ENCODE results near the gene TRIM46.
A peak's percentile ranks its signal among the peaks of the same experiment; 100 is the strongest.

Gene TRIM46

DNA sequence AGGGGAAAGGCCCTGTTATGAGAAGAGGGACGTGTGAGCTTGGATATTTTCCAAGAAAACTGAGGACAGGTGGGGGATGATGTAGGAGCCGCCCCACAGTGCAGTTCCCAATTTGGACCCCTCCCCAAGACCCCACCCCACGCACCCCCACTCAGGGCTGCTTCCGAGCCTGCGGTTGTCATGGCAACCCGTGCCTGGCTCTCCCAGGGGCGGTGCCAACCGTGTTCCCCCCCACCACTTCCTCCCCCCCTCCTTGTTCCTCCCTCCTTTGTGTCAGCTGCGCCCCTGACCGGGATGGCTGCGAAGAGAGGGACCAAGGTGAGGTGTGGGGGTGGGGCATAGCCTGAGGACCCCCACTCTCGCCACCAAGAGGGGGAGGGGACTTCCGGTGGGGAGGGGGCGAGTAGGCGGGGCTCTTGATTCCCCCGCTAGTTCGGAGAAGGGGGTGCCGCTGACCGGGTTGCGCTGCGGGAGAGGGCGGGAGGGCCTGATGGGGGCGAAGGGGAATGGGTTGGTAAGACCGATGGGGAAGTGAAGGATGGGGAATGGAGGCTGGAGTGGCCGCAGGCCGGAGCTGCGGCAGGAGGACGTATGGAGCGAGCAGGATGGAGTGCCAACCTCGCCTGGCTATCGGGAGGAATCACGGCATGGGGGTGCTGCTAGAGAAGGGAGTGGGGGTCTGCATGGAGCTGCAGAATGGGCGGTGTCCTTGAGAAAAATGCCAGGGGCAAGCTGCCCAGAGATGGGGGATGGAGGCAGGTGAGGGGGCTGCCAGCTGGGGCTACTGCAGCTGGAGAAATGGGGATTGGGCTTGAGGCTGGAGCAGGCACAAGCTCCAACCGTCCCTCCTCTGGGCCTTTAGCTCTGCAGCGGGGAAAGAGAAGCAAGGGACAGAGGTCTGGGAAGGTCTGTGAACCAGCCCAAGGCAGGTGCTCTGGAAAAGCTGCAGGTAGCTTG is 953 bp downstream of the TRIM46 start:
- no peaks in the 10 kb centered on the region; the same call in 1 of the 2 replicates for H3K4me1 ChIP-seq (ENCODE audit: insufficient read depth, low read length)
- H3K36me3 ChIP-seq (ENCODE audit: insufficient read depth, low read length), result peaks cover 6% of the 10 kb centered on the region
- H3K9ac ChIP-seq (ENCODE audit: low read depth, low read length), result peak overlapping the region; percentile 75
- H3K9me3 ChIP-seq (ENCODE audit: control insufficient read depth, insufficient read depth, low read length), result no peaks in the 10 kb centered on the region

DNA sequence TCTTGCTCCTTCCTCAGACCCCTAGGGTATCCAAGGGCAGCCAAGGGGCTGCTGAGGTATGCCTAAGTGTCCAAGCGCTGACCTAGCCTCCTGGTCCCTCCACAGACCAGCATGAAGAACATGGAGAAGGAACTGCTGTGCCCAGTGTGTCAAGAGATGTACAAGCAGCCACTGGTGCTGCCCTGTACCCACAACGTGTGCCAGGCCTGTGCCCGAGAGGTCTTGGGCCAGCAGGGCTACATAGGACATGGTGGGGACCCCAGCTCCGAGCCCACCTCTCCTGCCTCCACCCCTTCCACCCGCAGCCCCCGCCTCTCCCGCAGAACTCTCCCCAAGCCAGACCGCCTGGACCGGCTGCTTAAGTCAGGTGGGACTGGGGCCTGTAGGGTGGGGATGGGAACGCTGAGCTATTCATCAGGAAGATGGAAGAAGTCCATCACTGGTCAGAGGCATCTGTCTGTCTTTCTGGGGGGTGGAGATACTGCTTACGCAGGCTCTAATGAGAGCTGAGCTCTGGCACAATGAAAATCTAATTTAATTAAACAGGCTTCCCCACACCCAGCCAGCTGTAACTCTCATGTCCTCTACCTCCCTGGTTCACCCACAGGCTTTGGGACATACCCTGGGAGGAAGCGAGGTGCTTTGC is 1.8 kb downstream of the TRIM46 start:
- Histone ChIP-seq H3K9ac (ENCODE audit: low read depth, low read length) (0 out of 2 replicates have a peak overlapping the region, but pooled peaks have one; percentile 75), H3K9me3 (ENCODE audit: control insufficient read depth, insufficient read depth, low read length) (no peaks in the 10 kb centered on the region), H3K36me3 (ENCODE audit: insufficient read depth, low read length) (peaks cover 6% of the 10 kb centered on the region), H3K4me1 (ENCODE audit: insufficient read depth, low read length) (no peaks in the 10 kb centered on the region; the same call in 1 of the 2 replicates)

DNA sequence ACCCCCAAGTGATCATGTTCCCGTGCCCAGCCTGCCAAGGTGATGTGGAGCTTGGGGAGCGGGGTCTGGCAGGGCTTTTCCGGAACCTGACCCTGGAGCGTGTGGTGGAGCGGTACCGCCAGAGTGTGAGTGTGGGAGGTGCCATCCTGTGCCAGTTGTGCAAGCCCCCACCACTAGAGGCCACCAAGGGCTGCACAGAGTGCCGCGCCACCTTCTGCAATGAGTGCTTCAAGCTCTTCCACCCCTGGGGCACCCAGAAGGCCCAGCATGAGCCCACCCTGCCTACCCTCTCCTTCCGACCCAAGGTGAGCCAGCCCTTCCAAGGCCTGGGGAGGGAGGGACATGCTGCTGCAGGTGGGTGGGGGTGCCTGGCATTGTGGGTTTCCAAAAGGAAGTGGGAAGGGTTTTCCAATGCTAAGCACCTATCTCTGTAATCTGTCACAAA is 2.3 kb downstream of the TRIM46 start:
- peaks cover 6% of the 10 kb centered on the region for H3K36me3 ChIP-seq (ENCODE audit: insufficient read depth, low read length)
- H3K9ac ChIP-seq (ENCODE audit: low read depth, low read length), result no peak overlapping the region
- H3K4me1 ChIP-seq (ENCODE audit: insufficient read depth, low read length), result no peaks in the 10 kb centered on the region; the same call in 1 of the 2 replicates
- no peaks in the 10 kb centered on the region for H3K9me3 ChIP-seq (ENCODE audit: control insufficient read depth, insufficient read depth, low read length)

DNA sequence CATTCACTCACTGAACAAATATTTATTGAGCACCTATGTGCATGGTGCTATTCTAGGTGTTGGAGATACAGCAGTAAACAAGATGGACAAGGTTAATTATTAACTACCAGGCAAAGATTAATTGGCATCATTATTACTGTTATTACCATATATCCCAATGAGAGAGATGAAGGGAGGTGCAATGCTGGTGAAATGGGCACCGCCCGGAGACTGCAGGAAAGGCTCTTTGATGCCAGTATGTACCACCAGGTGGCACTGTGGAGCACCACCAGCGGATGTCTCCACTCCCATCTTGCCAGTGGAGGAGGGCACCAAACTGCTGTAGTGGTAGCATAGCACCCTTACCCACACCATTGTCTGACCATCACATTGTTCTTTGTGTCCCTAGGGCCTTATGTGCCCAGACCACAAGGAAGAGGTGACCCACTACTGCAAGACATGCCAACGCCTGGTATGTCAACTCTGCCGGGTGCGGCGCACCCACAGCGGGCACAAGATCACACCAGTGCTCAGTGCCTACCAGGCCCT is 3.0 kb downstream of the TRIM46 start:
- no peak overlapping the region for H3K9ac ChIP-seq (ENCODE audit: low read depth, low read length)
- no peaks in the 10 kb centered on the region; the same call in 1 of the 2 replicates for H3K4me1 ChIP-seq (ENCODE audit: insufficient read depth, low read length)
- no peaks in the 10 kb centered on the region for H3K9me3 ChIP-seq (ENCODE audit: control insufficient read depth, insufficient read depth, low read length)
- peaks cover 6% of the 10 kb centered on the region for H3K36me3 ChIP-seq (ENCODE audit: insufficient read depth, low read length)

DNA sequence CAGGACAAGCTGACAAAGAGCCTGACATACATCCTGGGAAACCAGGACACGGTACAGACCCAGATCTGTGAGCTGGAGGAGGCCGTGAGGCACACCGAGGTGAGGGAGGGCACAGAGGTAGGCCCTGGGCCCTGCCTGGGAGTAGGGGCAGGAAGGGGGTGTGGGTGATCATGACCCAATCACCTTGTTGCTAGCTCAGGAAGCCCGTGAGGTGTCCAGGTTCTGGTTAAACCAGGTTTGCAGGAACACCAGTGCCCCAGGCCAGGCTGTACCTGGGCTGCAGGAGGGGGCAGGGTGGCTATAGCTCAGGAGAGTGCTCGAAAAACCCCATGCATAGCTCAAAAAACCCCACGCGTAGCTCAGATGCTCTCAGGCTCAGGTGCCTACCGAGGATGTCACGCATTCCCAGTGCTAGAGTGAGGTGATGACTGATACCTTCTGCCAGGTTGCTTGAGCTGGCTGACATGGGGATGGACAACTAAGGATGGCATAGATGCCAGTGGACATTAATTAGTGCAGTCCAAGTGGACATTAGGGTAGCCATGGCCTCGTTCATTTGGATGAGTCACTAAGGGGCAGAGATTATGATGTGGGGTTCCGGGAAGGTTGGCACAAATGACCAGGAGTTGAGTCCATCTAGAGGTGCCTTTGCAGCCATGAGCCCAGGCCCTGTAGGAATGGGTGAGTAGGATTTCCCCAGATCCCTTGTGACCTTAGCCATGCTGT is 3.7 kb downstream of the TRIM46 start:
- no peak overlapping the region for H3K9ac ChIP-seq (ENCODE audit: low read depth, low read length)
- H3K4me1 ChIP-seq (ENCODE audit: insufficient read depth, low read length), result no peaks in the 10 kb centered on the region; the same call in 1 of the 2 replicates
- no peaks in the 10 kb centered on the region for H3K9me3 ChIP-seq (ENCODE audit: control insufficient read depth, insufficient read depth, low read length)
- H3K36me3 ChIP-seq (ENCODE audit: insufficient read depth, low read length), result peaks cover 6% of the 10 kb centered on the region

DNA sequence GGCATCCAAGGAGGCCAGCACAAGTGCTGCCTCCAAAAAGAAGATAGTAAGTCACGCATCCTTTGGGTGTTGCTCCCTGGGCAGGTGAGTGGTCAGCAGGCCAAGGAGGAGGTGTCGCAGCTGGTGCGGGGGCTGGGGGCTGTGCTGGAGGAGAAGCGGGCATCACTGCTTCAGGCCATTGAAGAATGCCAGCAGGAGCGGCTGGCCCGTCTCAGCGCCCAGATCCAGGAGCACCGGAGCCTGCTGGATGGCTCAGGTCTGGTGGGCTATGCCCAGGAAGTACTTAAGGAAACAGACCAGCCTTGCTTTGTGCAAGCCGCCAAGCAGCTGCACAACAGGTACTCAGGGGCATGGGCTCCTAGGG is 4.3 kb downstream of the TRIM46 start:
- Histone ChIP-seq H3K9me3 (ENCODE audit: control insufficient read depth, insufficient read depth, low read length) (no peaks in the 10 kb centered on the region), H3K4me1 (ENCODE audit: insufficient read depth, low read length) (no peaks in the 10 kb centered on the region; the same call in 1 of the 2 replicates), H3K36me3 (ENCODE audit: insufficient read depth, low read length) (peaks cover 6% of the 10 kb centered on the region), H3K9ac (ENCODE audit: low read depth, low read length) (no peak overlapping the region)

DNA sequence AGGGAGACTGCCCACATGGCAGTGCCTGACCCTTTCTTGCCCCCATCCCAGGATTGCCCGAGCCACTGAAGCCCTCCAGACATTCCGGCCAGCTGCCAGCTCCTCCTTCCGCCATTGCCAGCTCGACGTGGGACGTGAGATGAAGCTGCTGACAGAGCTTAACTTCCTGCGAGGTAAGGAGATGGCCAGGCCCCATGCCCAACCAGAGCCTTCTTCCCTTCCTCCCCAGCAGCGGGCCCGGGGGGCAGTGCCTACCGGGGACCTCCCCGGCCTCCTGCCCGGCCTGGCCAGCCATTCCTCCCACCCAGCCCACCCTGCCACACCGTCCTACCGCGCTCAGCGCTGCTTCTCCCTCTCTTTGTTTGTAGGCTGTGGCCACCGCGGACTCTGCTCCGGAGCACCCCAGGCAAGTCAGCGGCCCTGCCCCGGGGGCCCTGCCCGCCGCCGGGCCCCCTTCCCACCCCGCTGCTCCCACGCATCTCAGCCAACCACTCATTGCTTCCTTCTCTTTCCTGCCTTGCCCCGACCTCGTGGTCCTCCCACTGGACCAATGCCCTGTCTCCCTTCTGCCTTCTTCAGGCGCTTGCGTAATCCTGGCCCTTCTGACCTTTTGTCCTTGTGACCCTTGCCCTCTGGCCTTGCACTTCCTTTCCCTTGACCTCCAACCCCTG is 4.9 kb downstream of the TRIM46 start:
- no peaks in the 10 kb centered on the region for H3K9me3 ChIP-seq (ENCODE audit: control insufficient read depth, insufficient read depth, low read length)
- H3K36me3 ChIP-seq (ENCODE audit: insufficient read depth, low read length), result peaks cover 6% of the 10 kb centered on the region
- no peak overlapping the region for H3K9ac ChIP-seq (ENCODE audit: low read depth, low read length)
- no peaks in the 10 kb centered on the region; the same call in 1 of the 2 replicates for H3K4me1 ChIP-seq (ENCODE audit: insufficient read depth, low read length)

DNA sequence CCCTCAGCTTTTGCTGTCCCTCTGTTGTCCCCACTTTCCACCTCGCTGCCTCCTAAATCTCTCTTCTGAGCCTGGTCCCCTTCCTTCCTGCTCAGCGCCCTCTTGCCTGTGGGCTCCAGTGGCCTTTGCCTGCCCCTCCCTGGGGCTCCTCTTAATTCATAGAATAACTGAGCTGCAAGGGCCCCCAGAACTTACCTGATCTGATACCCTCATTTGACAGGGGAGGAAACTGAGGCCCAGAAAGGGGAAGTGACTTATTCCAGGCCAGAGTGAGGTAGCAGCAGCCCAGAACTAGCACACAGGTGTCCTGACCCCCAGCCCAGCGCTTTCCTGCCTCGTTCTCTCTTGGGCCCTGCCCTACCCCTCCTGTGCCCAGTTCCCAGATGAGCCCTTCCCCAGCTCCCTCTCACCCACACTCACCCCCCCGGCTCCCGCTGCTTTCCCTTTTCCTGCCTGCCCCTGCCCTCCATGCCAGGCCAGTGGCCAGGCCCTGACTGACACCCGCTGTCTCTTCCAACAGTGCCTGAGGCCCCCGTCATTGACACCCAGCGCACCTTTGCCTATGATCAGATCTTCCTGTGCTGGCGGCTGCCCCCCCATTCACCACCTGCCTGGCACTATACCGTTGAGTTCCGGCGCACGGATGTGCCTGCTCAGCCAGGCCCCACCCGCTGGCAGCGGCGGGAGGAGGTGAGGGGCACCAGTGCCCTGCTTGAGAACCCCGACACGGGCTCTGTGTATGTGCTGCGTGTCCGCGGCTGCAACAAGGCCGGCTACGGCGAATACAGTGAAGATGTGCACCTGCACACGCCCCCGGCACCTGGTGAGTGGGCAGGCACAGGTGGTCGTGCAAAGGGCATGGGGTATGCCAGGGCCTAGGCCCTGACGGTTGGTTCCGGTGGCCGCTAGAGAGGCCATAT is 5.7 kb downstream of the TRIM46 start:
- H3K9ac ChIP-seq (ENCODE audit: low read depth, low read length), result no peak overlapping the region
- no peaks in the 10 kb centered on the region; the same call in 1 of the 2 replicates for H3K4me1 ChIP-seq (ENCODE audit: insufficient read depth, low read length)
- H3K36me3 ChIP-seq (ENCODE audit: insufficient read depth, low read length), result peaks cover 6% of the 10 kb centered on the region
- no peaks in the 10 kb centered on the region for H3K9me3 ChIP-seq (ENCODE audit: control insufficient read depth, insufficient read depth, low read length)

DNA sequence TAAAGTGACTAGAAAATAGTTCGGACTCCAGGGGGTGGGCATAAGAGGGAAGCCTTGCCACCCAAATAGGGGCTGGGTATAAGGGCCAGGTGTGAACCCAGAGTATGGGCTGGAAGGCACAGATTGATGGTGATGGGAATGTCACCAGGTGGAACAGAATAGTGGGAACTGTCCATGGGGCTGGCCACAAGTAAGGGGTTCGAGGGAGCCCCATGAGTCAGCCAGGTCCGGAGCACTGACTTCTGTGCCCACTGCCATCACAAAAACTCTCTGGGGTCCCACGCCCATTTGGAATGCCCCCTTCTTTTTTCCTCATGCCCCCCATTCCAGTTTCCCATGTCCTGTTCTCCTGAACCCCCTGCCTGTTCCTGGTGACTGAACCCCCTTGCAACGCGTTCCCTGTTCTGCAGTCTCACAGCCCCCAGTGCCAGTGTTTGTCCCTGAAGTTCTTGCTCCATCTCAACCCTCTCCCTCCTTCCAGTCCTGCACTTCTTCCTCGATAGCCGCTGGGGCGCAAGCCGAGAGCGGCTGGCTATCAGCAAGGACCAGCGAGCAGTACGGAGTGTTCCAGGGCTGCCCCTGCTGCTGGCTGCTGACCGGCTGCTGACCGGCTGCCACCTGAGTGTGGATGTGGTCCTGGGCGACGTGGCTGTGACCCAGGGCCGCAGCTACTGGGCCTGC is 7.9 kb downstream of the TRIM46 start:
- Histone ChIP-seq H3K36me3 (ENCODE audit: insufficient read depth, low read length) (peaks cover 6% of the 10 kb centered on the region), H3K9ac (ENCODE audit: low read depth, low read length) (no peak overlapping the region), H3K9me3 (ENCODE audit: control insufficient read depth, insufficient read depth, low read length) (no peaks in the 10 kb centered on the region), H3K4me1 (ENCODE audit: insufficient read depth, low read length) (peaks cover 10% of the 10 kb centered on the region; the same call in 1 of the 2 replicates)

DNA sequence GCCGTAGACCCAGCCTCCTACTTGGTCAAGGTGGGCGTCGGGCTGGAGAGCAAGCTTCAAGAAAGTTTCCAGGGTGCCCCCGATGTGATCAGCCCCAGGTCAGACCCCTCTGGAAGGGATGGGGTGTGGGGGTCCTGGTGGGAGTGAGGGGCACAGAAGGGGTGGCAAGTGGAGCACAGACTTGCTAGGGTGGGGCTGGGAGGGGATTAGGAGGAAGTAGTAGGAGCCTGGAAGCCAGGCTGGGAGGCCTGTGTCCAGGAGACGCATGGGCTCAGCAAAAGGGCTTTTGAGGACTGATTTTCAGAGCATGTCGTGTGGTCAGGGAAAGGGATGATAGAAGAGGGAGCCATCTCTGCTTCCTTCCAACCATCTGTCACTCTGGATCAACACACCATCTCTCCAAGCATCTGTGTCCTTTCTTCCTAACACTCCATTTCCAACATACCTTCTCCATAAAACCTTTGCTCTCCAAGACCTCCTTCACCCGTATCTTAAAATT is 8.5 kb downstream of the TRIM46 start:
- Histone ChIP-seq H3K9me3 (ENCODE audit: control insufficient read depth, insufficient read depth, low read length) (no peaks in the 10 kb centered on the region), H3K36me3 (ENCODE audit: insufficient read depth, low read length) (peaks cover 6% of the 10 kb centered on the region), H3K4me1 (ENCODE audit: insufficient read depth, low read length) (peaks cover 13% of the 10 kb centered on the region; the same call in 1 of the 2 replicates), H3K9ac (ENCODE audit: low read depth, low read length) (no peak overlapping the region)

DNA sequence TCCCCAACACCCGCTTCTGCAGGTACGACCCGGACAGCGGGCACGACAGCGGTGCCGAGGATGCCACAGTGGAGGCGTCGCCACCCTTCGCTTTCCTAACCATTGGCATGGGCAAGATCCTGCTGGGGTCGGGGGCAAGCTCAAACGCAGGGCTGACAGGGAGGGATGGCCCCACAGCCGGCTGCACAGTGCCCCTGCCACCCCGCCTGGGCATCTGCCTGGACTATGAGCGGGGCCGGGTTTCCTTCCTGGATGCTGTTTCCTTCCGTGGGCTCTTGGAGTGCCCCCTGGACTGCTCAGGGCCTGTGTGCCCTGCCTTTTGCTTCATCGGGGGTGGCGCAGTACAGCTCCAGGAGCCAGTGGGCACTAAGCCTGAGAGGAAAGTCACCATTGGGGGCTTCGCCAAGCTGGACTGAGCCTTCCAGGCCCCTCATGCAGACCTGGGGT is 10.1 kb downstream of the TRIM46 start:
- Histone ChIP-seq H3K4me1 (ENCODE audit: insufficient read depth, low read length) (peaks cover 13% of the 10 kb centered on the region; the same call in 1 of the 2 replicates), H3K36me3 (ENCODE audit: insufficient read depth, low read length) (peaks cover 6% of the 10 kb centered on the region; the same call in 1 of the 2 replicates), H3K9me3 (ENCODE audit: control insufficient read depth, insufficient read depth, low read length) (no peaks in the 10 kb centered on the region), H3K9ac (ENCODE audit: low read depth, low read length) (no peak overlapping the region)

DNA sequence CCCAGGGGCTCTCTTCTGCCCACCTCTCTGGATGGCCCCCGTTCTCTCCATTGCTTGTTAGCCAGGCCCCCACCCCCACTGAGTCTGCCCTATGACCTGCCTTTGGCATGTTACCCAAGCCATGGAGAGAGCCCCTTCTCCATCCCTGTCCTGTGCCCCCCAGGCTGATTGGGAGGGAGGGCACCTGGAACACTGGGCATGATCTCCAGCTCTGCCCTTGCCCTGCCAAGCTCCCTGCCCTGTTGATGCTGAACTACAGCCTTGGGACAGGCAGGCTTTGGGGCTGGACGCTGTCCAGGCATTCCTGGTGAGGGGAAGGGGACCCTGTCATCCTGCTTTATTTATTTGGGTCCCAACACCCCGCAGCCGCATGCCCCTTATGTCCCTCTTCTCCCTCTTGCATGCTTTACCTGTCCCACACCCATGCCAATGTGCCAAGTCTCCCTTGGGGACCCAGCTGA is 10.7 kb downstream of the TRIM46 start:
- H3K9ac ChIP-seq (ENCODE audit: low read depth, low read length), result no peak overlapping the region
- peaks cover 13% of the 10 kb centered on the region; the same call in 1 of the 2 replicates for H3K4me1 ChIP-seq (ENCODE audit: insufficient read depth, low read length)
- no peaks in the 10 kb centered on the region for H3K9me3 ChIP-seq (ENCODE audit: control insufficient read depth, insufficient read depth, low read length)
- H3K36me3 ChIP-seq (ENCODE audit: insufficient read depth, low read length), result peaks cover under 1% of the 10 kb centered on the region; the same call in 1 of the 2 replicates

Measured in ES-I3 (cell line).